IPS DF 4.7 (cell line): ENCODE data around the gene SMC4.

Source experiments
- DNase-seq: peaks from one replicate; pipeline ENCODE4 v3.0.0-alpha.2; 2013; ENCODE audit warnings: low spot score; ENCODE audit errors: extremely low read depth

Gene SMC4

GRCh38 chr3:160475884-160476283, 76.4 kb downstream of the SMC4 start:
- no peak for DNase-seq

- DNase-seq = no peak
These were observed 78.3 kb downstream of the SMC4 start for GRCh38 chr3:160477750-160478149.

GRCh38 chr3:160478338-160478737, 78.9 kb downstream of the SMC4 start:
- DNase-seq = no peak

GRCh38 chr3:160479376-160479775, 79.9 kb downstream of the SMC4 start:
- no peak for DNase-seq

GRCh38 chr3:160480931-160481330, 81.5 kb downstream of the SMC4 start:
- no peak for DNase-seq

GRCh38 chr3:160481856-160482255, 82.4 kb downstream of the SMC4 start:
- no peak for DNase-seq

GRCh38 chr3:160482796-160483195, 83.3 kb downstream of the SMC4 start:
- no peak for DNase-seq
